Gastrocnemius medialis (tissue), 4 donors: ENCODE data around the gene C8B.

Experiments used
- CTCF ChIP-seq, 5 experiments: fragments of 450-650 bp in 3 of 5; fragments of 200-600 bp in 2 of 5; sonication (generic) in 2 of 5; IDR thresholded peaks in 4 of 5; conservative IDR thresholded peaks in 1 of 5; 1 replicate in 4 of 5; 2 replicates in 1 of 5; pipeline ENCODE4 v1.5.1; 2016 to 2019; ENCODE audit warnings: antibody characterized with exemption in 5 of 5, mild to moderate bottlenecking in 3 of 5, moderate library complexity in 3 of 5
- POLR2A ChIP-seq, 2 donors: fragments of 450-650 bp; IDR thresholded peaks; one replicate each; pipeline ENCODE4 v1.6.1; 2017; ENCODE audit warnings: antibody characterized with exemption in 2 of 2, mild to moderate bottlenecking in 2 of 2, moderate library complexity in 2 of 2

DNA sequence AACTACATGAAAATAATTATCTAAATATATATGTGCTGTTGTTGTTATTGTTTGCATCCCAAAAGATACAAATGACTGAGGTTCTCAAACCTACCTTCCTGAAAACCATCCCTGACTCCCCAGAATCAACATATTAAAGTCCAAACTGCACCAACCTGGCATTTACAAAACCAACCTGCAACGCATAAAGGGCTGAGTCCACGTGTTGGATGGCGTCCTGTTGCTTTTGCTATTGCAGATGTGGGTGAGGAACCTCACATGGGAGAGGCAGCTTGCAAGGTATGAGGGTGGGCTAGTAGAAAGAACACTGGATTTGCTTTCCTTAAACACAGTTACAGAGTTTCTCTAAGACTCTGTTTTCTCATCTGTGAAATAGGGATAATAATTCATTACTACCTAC lies 1.5 kb upstream of the C8B start:
- no peak for TF ChIP-seq CTCF (IDR thresholded peaks at IDR 0.05 in 4 of 5, conservative IDR thresholded peaks at IDR 0.05 in 1 of 5)
- TF ChIP-seq POLR2A (IDR thresholded peaks at IDR 0.05): no peak
